Medulla oblongata (tissue), 1 donor: ENCODE results near the gene PRKACA.

Experiments used
- DNase-seq: peaks from one replicate; pipeline ENCODE4 v3.0.0-alpha.2; 2015; ENCODE audit errors: extremely low spot score

The PRKACA gene

DNA sequence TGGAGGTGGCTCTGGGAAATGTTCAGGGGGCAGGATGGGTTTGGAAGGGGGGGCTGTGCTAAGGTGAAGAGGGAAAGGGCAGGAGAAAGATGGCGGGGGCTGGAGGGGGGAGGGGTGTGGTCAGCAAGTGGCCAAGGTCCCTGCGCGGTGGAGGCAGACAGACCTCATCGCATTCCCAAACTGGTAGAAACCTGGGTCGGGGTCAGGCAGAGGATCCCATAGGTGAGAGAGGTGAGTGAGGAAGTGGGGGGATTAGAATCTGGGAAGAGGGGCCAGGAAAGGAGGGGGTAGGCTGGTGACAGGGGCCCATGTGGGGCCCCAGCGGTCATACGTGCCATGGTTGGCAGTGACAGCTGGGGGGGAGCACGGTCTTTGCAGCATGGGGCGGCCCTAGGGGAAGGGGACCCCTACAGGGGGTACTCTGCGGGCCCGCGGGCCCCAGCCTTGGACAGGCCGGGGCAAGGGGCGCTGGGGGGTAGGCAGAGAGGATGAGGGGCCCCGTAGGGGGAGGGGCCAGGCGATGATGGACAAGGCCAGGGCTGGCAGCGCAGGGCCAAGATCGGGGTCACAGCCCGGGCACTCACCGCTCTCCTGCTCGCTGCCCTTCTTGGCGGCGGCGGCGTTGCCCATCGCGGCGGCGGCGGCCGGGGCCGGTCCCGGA is 514 bp downstream of the PRKACA start:
- DNase-seq, result no peak

DNA sequence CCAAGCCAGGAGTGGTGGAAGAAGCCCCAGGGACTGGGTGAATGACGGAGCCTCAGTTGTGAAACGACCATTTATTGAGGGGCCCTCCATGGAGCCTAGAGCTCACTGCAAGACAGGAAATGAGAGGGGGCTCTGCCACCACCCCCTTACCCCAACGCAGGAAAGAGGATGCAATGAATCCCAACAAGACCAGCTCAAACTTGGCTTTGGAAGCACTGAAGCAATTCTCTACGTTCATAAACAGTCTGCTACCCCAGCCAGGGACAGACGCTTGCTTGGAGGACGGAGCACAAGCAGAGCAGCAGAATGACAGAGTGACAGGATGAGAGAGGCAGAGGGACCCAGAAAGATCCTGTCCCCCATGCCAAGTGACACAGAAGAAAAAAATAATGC is 1.0 kb downstream of the PRKACA start:
- no peak for DNase-seq

DNA sequence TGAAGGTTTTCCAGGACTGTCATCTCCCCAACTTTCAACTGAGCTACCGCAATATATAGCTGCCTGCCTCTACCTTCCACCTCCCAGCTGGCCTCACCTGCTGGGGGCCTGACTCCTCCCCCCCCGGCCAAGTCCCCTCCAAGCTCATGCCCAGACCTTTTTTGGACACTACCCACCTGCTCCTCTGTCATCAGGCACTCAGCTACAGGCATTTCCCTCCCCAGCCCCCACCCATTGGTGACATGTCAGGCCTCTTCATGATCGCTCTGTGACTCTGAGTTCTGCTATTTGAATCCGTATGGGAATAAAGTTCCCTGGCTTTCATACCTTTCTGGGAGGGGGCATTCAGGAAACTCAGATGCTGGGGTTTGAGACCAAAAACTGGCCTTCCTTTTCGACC is 1.8 kb downstream of the PRKACA start:
- DNase-seq, result no peak

DNA sequence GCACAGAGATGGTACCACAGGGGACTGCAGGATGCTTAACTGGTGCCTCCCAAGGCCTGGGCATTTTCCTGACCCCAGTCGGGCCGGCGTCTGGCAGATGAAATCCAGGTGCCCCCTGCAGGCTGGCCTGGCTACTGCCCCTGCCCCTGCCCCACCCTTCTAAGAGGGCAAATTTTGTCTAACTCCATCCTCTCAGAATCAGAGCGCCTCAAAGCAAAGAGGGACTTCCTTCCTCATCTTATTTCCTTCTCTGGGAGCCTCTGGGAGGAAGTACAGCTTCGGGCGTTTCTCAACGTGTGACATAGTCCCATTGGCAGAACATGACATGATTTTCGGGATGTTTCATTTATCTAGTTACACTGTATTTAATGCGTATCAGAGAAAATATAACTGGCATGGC is 2.7 kb downstream of the PRKACA start:
- DNase-seq, result peak; percentile 71

DNA sequence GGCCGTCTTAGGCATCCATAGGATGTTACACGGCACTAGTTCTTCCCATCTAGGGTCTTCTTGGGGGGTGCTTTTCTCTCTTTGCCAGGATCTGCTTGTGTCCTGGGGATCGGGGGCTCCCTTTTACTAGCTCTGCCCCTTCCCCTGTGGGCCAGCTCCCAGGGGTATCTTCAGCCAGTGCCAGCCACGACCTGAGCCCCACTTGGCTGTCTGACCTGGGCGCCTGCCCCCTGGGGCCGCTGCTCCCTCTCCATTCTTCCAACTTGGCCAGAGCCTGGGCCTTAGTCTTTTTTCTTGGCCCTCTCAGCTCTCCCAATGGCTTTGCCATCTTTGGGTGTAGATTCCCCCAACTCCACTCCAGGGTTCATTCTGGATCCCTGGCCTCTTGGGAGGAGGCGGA is 3.1 kb downstream of the PRKACA start:
- DNase-seq, result no peak

DNA sequence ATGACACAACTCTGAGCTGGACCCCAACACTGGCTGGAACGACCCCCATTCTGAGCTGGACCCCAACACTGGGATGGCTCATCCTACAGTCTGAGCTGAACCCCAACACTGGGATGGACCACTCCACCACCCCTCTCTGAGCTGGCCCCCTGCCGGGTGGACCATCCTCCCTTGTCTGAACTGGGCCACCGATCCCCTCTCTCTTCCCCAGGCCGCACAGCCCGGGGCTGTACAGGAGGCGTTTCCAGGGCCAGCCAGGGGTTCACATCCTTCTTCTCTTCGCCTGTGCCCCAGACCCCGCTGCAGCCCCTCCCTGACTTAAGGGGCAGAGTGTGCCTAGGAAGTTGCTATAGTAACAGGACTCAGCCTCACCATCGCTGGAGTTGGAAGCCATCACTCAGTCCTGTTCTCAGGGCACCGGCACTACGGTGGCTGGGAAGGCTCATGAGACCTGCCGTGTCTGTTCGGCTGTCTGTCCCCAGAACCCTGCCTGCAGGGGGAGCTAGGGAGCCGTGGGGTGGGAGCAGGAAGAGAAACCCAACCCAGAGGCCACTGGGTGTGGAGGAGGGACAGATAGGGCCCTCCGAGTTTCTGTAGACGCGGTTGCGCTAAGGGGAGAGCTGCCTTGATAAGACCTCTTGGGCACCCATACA is 3.7 kb downstream of the PRKACA start:
- no peak for DNase-seq

DNA sequence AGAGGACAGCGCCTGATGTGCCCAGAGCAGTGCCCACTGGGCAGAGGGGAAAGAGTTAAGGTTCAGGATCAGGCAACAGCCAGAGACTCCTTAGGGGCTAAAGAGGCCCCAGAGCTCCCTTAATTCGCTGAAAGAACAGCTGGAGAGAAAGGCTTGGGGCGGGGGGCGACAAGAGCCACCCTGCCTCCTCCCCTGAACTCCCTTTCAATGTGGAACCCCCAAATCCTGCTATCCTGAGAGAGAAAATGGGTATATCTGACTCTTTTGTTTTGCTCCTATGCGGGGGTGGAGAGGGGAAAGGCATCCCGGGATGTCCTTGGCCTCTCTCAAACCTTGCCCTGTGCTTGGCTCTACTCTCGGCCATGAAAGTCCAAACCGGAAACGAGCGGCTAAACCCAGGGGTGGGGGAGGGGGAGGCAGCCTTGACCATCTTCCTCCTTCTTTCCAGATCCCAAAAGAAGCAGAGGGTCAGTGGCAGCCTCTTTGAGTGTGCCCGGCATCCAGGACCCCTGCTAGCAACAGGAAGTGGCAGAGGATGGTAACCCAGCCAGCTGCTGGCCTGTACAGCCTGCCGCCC is 4.7 kb downstream of the PRKACA start:
- DNase-seq, result peak; percentile 37

DNA sequence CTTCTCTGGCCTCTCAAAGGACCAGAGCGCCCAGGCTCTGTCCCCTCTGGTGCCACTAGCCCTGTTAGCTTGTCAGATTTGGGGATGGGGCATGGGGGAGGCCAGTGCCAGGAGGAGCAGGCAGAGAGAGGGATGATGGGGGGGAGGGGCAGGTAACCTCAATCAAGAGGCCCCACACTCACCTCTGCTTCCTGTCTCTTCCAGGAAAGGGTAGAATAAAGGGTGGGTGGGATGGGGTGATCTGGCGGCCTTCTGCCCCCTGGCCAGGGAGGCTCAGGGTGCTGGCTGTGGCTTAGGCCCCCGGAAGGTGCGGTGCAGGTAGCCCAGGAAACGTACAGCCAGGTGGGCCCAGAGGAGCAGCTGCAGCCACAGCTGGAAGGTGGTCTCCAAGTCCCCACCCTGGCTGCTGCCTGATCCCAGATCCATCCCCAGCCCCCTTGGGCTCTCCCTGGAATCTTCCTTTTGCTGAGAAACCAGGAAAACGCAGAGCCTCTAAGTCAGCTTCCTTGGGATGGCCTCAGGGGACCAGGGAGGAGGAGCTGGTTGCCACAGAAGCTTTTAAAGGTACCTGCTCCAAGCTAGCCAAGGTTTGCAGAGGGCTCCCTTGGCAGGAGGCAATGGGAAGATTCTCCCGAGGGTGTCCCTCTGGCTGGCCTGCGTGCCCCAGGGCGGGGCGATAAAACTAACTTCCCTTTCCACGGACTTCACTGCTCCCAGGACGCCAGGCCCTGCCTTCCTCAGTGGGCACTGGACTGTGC is 5.3 kb downstream of the PRKACA start:
- no peak for DNase-seq

DNA sequence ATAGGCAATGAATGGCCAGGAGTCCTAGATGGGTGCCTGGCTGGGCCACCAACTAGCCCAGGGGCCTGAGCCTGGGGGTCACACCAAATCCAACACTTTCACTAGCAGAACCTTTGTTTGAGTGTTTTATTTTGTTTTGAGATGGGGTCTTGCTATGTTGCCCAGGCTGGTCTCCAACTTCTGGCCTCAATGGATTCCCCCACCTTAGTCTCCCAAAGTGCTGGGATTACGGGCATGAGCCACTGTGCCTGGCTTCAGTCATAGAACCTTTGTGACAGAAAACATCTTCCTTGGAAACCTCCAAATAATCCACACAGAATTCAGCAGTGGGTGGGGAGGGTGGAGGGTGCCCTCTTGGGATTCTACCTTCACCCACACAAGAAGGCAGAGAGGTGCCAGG is 6.1 kb downstream of the PRKACA start:
- DNase-seq, result no peak

DNA sequence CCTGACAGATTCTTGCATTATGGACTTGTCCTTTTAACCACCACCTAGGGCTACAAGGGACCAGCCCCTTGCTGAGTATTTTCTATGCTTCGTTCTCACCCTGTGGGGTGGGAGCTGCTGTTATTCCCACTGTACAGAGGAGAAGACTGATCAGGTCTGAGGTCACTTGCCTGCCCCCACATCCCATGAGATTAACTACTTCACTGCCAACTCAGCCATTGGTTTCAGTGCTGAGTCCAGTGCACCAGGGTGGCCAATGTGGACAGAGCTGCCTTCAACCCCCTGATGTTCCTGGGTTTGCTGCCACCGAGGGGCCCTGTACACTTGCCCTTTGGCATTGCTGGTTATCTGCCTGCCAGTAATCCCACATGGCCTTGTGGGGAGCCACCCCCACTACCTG is 6.9 kb downstream of the PRKACA start:
- DNase-seq, result no peak

DNA sequence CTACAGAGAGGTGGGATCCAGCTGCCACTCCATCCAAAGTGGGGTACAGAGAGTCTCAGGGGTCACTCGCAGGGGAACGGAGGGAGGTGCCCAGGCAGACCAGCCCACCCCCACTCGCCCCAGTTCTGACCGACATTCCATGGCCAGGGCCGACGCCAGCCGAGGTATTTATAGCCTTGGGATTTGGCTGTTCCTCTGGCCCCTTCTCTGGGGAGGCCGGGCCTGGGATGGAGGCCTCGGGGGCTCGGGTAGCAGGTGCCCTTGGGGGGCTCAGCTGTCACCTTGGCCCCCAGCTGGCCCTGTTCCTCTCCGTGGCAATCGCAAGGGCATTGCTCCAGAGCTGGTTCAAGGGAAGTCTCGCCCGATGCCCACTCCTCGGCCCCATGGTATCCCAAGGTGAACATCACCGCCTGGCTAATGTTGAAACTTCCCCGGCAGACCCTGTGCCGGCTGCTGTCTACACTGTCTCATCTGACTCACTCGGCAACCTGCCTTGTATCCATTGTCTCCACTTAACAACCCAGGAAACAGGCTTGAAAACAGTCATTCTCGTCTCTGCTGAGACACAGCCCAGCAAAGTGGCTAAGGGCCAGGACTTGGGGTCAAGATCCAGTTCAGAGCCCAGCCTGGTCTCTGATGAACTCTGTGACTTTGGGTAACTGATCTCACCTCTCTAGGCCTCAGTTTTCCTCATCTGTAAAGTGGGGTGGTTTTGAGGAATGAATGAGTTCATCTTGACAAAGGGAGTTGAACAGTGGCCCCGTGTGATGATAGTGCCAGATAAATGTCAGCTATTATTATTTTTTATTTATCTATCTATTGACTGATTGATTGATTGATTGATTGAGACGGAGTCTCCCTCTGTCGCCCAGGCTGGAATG is 9.7 kb downstream of the PRKACA start:
- DNase-seq, result peak; percentile 40

DNA sequence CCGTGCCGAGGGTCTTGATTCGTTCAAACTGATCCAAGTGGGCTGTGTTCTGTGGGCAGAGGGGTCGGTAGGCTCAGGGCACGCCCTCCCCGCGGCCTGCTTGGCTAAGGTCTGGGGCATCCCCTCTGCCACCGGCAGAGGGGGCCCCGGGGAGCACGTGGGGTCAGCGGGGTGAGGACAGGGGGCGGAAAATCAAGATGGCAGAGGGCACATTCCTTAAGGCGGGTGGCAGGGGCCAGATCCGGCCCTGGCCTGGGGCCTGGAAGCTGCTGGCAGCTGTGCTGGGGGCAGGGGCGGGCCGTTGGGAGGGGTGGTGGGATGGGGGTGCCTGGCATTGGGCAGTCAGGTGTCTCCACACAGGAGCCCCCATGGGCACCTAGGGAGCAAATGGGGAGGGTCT is 10.7 kb downstream of the PRKACA start:
- no peak for DNase-seq

DNA sequence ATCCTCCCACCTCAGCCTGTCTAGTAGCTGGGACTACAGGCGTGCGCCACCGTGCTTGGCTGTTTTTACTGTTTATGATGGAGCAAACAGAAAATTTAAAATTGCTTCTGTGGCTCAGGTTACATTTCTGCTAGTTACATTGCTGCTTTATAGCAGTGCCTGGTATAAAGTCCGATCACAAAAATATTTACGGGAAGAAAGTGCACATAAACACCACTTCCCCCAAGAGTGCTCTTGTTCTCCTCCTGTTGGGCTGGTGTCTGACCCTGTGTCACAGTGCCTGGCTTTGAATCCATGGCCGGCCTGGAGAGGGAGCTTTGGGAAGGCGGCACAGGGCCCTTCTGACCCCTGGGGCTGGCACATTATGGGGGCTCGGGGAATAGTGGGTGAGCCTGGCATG is 11.9 kb downstream of the PRKACA start:
- DNase-seq, result no peak

DNA sequence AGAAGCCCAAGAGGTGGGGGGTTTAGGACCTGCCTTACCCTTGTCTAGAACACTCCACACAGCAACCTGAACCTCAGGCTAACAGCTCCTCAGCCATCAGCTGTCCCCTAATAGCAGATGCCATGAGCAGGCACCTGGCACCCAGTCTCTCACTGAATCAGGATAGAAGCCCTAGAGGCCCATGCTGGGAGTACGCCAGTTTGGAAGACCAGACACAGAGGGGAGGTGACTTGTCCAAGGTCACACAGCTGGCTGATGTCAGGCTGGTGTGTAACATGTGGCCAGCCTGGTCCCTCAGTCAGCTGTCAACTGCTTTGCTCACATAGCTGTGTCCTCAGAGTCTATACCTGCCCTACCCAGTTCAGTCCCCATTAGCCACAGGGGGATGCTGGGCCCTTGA is 14.3 kb downstream of the PRKACA start:
- no peak for DNase-seq

DNA sequence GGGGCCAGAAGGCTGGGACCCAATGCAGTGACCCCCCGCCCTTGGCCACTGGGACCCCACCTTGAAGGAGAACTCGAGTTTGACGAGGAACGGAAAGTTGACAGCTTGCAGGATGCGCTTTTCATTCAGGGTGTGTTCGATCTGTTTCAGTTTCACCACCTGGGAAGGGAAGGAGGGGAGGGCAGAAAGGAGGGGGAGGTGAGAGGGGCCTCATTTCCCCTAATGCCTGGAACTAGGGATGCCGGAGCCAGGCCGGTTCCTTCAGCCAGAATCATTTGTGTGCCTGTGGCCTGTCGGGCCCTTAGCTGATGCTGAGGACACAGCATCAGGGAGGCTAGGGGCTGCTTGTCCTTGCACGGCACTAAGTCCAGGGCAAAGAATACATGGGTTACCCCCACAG is 14.8 kb downstream of the PRKACA start:
- no peak for DNase-seq

DNA sequence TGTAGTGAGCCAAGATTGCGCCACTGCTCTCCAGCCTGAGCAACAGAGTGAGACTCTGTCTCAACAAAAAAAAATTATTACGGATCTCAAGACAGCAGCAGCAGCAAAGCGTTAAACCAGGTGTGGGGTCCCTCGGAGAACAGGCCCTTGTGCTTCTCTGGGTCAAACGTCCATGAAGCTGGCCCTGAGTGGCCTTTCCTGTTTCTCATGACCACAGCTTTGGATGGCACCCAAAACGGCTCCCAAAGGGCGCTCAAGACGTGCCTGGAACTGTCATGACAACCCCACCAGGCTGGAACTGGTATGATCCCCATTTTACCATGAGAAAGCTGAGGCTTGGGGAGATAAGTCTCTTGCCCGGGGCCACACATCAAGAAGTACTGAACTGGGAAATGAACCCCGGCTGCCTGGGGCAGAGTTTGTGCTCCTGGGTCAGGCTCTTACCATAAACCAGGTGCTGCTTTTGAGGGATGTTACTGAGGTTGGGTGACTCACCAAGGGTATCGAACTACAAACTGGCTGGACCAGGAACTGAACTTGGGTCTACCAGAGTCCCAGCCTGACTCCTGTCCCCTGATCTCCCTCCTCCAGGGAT is 15.4 kb downstream of the PRKACA start:
- DNase-seq, result no peak

DNA sequence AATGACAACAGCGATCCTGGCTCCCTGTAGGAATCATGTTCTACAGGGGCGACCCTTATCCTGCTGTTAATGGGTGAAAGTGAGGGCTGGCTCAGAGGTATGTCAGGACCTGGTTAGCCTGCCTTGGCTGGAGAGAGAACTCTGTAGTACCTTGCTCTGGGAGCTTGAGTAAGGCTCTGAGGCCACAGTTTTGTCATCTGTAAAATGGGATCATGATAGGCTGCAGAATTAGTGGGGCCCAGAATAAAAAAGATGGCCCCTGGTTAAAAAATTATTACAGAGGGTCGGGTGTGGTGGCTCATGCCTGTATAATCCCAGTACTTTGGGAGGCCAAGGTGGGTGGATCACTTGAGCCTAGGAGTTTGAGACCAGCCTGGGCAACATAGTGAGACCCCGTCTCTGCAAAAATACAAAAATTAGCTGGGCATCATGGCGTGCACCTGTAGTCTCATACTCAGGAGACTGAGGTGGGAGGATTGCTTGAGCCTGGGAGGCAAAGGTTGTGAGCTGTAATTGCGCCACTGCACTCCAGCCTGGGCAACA is 16.5 kb downstream of the PRKACA start:
- DNase-seq, result no peak

DNA sequence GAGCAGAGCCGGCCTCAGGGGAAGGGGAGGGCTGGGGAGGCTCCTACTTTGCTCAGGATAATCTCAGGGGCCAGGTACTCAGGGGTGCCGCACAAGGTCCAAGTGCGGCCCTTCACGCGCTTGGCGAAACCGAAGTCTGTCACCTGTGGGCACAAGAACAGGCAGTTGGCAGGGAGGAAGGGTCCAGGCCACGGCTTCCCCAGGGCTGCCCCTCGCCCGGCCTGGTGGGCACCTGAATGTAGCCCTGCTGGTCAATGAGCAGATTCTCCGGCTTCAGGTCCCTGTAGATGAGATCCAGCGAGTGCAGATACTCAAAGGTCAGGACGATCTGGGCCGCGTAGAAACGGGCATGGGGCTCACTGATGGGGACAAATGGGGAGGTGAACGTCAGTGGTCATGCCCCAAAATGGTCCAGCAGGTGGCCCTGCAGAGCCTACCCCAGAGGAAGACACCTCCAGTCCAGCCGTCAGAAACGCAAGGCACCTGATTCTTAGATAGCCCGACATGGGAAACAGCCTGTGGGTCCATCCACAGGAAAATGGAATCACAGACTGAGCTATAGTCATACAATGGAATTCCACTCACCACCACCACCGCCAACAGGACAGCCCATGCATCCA is 19.9 kb downstream of the PRKACA start:
- DNase-seq, result no peak

DNA sequence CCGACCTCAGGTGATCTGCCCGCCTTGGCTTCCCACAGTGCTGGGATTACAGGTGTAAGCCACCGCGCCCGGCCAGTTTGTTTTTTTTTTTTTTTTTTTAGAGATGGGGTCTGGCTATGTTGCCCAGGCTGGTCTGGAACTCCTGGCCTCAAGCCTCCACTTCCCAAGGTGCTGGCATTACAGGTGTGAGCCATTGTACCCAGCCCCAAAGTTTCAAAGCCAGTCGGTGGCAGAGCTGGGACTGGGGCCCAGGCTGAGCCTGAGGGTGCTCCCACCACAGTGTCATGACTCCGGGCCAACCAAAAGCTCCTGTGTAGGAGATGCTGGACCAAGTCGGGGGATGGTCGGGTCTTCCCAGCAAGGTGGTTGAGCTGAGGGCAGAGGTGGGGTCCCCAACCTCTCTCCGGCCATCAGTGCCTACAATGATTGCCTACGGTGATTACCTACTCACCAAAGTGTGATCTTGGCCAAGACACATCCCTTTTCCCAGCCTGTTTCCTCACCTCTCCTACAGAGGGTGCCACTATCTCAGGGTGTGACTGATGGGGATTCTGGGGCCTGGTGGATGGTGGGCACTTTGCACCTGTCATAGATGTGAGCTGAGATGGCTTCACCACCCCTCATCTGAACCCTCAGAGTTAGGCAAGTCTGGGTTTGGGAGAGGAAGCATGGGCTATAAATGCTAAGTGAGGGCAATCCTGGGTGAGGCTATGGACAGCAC is 21.1 kb downstream of the PRKACA start:
- no peak for DNase-seq

DNA sequence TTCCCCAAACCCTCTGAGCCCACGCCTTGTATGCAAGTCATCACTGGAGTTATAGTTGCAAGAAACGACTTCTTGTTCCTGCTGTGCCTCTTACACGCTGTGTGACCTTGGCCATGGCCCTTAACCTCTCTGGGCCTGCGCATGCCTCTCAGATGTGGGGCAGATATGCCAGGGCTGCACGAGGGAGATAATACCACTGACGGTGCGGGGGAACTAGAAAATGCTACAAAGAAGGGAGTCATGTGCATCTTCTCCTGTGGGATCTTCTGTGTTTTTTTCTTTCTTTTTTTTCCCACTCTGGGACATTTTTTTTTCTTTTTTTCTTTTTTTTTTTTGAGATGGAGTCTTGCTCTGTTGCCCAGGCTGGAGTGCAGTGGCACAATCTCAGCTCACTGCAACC is 22.7 kb downstream of the PRKACA start:
- DNase-seq, result no peak
